OCI-LY3 (cell line): ENCODE measurements around the gene GLYATL1B.
"Not testable (repeated sequence)": the region's sequence is repeated elsewhere in the genome, so short reads cannot be mapped to it uniquely, and the experiment has no call there.

Experiments used
- CTCF ChIP-seq: fragments of 200-600, 300-600 bp; sonication (generic); IDR thresholded peaks from 2 replicates; pipeline ENCODE4 v1.5.1; 2014; ENCODE audit warnings: antibody characterized with exemption, low read length, low read depth
- EZH2phosphoT487 ChIP-seq: fragments of 200-600 bp; shearing (Covaris generic); IDR thresholded peaks from 2 replicates; pipeline ENCODE4 v1.6.1; 2018; ENCODE audit warnings: antibody characterized with exemption, mixed run types, low read depth

GRCh38 chr11:59095972-59096575 lies 10.0 kb downstream of the GLYATL1B start:
- TF ChIP-seq CTCF, EZH2phosphoT487: not testable (repeated sequence)
